Fibroblast of skin of abdomen (primary cell): ENCODE results near the gene CCDC6.
A peak's percentile ranks its signal among the peaks of the same experiment; 100 is the strongest.
"Not testable (repeated sequence)": the region's sequence is repeated elsewhere in the genome, so short reads cannot be mapped to it uniquely, and the experiment has no call there.

Experiments used
- DNase-seq: peaks from one replicate; pipeline ENCODE4 v3.0.0-alpha.2; 2013

The CCDC6 gene

GRCh38 chr10:59880019-59880717 is 26.2 kb downstream of the CCDC6 start:
- no peak for DNase-seq

GRCh38 chr10:59879363-59879913 is 26.9 kb downstream of the CCDC6 start:
- no peak for DNase-seq

- no peak for DNase-seq
These were observed 27.4 kb downstream of the CCDC6 start for GRCh38 chr10:59878915-59879314.

- DNase-seq: no peak
These were observed 28.1 kb downstream of the CCDC6 start for GRCh38 chr10:59878289-59878688.

- DNase-seq: peak; percentile 48
These were observed 29.1 kb downstream of the CCDC6 start for GRCh38 chr10:59877191-59877671.

- DNase-seq: peak; percentile 29
These were observed 29.7 kb downstream of the CCDC6 start for GRCh38 chr10:59876695-59877094.

- not testable (repeated sequence) for DNase-seq
These were observed 30.1 kb downstream of the CCDC6 start for GRCh38 chr10:59876208-59876607.

GRCh38 chr10:59873896-59874295 is 32.5 kb downstream of the CCDC6 start:
- peak; percentile 9 for DNase-seq

GRCh38 chr10:59872892-59873463 is 33.4 kb downstream of the CCDC6 start:
- peak; percentile 95 for DNase-seq

- DNase-seq: no peak
These were observed 36.2 kb downstream of the CCDC6 start for GRCh38 chr10:59870152-59870551.

- DNase-seq: no peak
These were observed 36.8 kb downstream of the CCDC6 start for GRCh38 chr10:59869594-59869940.

- DNase-seq: no peak
These were observed 37.4 kb downstream of the CCDC6 start for GRCh38 chr10:59868696-59869593.

GRCh38 chr10:59867590-59867989 is 38.8 kb downstream of the CCDC6 start:
- DNase-seq: no peak

- DNase-seq: no peak
These were observed 41.3 kb downstream of the CCDC6 start for GRCh38 chr10:59865101-59865500.

GRCh38 chr10:59864141-59864962 is 42.0 kb downstream of the CCDC6 start:
- no peak for DNase-seq

GRCh38 chr10:59859570-59859969 is 46.8 kb downstream of the CCDC6 start:
- DNase-seq: no peak

- DNase-seq: peak; percentile 8
These were observed 48.4 kb downstream of the CCDC6 start for GRCh38 chr10:59857921-59858320.

- peak; percentile 41 for DNase-seq
These were observed 49.3 kb downstream of the CCDC6 start for GRCh38 chr10:59857049-59857448.

- no peak for DNase-seq
These were observed 50.3 kb downstream of the CCDC6 start for GRCh38 chr10:59856104-59856503.

- DNase-seq: no peak
These were observed 51.8 kb downstream of the CCDC6 start for GRCh38 chr10:59854571-59854970.

GRCh38 chr10:59852670-59853069 is 53.7 kb downstream of the CCDC6 start:
- no peak for DNase-seq

GRCh38 chr10:59851864-59852263 is 54.5 kb downstream of the CCDC6 start:
- DNase-seq: no peak
